NCI-H2196 (cell line): Measurements from ENCODE around the gene WTIP.

Source experiments
- DNase-seq: peaks from one replicate; lab custom pipeline; 2025; ENCODE audit not compliant: unreplicated experiment; lab: John Stamatoyannopoulos, UW

WTIP gene

GRCh38 chr19:34559045-34559444 is 77.5 kb downstream of the WTIP start:
- no peak for DNase-seq

- no peak for DNase-seq
Observed at GRCh38 chr19:34560229-34560628, 78.7 kb downstream of the WTIP start.
